Activated CD4-positive, alpha-beta T cell treated with anti-CD3 and anti-CD28 coated beads, Interleukin-2, amount 50 U/mL, for 24 hours (primary cell): Measurements from ENCODE around the gene POGZ.
"Not testable (repeated sequence)": the region's sequence is repeated elsewhere in the genome, so short reads cannot be mapped to it uniquely, and the experiment has no call there.

Experiments
- DNase-seq, 2 donors: peaks; one replicate each; pipeline ENCODE4 v3.0.0-alpha.2; 2020; ENCODE audit warnings: low read depth in 1 of 2, low spot score in 1 of 2

POGZ gene

GRCh38 chr1:151425103-151425502 is 34.2 kb downstream of the POGZ start:
- DNase-seq, result no peak

GRCh38 chr1:151419819-151420218 is 39.5 kb downstream of the POGZ start:
- DNase-seq, result no peak

GRCh38 chr1:151418081-151418480 is 41.2 kb downstream of the POGZ start:
- DNase-seq, result no peak

- no peak for DNase-seq
Observed at GRCh38 chr1:151416231-151416630, 43.1 kb downstream of the POGZ start.

GRCh38 chr1:151411884-151412283 is 47.4 kb downstream of the POGZ start:
- DNase-seq, result no peak

GRCh38 chr1:151408891-151409290 is 50.4 kb downstream of the POGZ start:
- no peak for DNase-seq

GRCh38 chr1:151407304-151407703 is 52.0 kb downstream of the POGZ start:
- no peak for DNase-seq

- no peak for DNase-seq
Observed at GRCh38 chr1:151406176-151406575, 53.1 kb downstream of the POGZ start.

- no peak for DNase-seq
Observed at GRCh38 chr1:151405187-151405951, 53.9 kb downstream of the POGZ start.

GRCh38 chr1:151403612-151404011 is 55.7 kb downstream of the POGZ start:
- DNase-seq, result no peak

GRCh38 chr1:151402764-151403163 is 56.5 kb downstream of the POGZ start:
- no peak for DNase-seq

- no peak for DNase-seq
Observed at GRCh38 chr1:151401860-151402259, 57.4 kb downstream of the POGZ start.

GRCh38 chr1:151401125-151401788 is 58.0 kb downstream of the POGZ start:
- DNase-seq, result no peak

- DNase-seq, result peak; percentile 60 to 79
Observed at GRCh38 chr1:151399324-151400171, 59.7 kb downstream of the POGZ start, which contains the start of gene PSMB4. TSS of gene PSMB4 (plus strand) at chr1:151399573. CDS start at chr1:151399588, 15 bp downstream.

GRCh38 chr1:151396265-151396664 is 63.0 kb downstream of the POGZ start:
- DNase-seq, result not testable (repeated sequence)

GRCh38 chr1:151393583-151393982 is 65.7 kb downstream of the POGZ start:
- no peak for DNase-seq

GRCh38 chr1:151391079-151391563 is 68.2 kb downstream of the POGZ start:
- no peak for DNase-seq

GRCh38 chr1:151390221-151391078 is 68.8 kb downstream of the POGZ start:
- not testable (repeated sequence) for DNase-seq

- DNase-seq, result no peak
Observed at GRCh38 chr1:151386002-151386401, 73.3 kb downstream of the POGZ start.

- DNase-seq, result no peak
Observed at GRCh38 chr1:151384584-151384983, 74.7 kb downstream of the POGZ start.
